H9 (cell line): ENCODE data around the gene GOLGA3. TPM values are rescaled to one million over a fixed set of nuclear protein-coding genes. Genes with fewer than 3 reads are reported as not detected.

ENCODE experiments used
- DNase-seq: peaks from one replicate; pipeline ENCODE4 v3.0.0-alpha.2; 2017
- H2AFZ ChIP-seq: one replicate; pipeline ENCODE4 v1.6.1; 2013; ENCODE audit warnings: mild to moderate bottlenecking, low read length, control low read depth, moderate library complexity
- H2AK5ac ChIP-seq: 2 replicates; pipeline ENCODE4 v1.6.1; 2013; ENCODE audit warnings: low read length, control low read depth, mixed read lengths; ENCODE audit not compliant: insufficient read length
- H2BK120ac ChIP-seq: one replicate; pipeline ENCODE4 v1.6.1; 2013; ENCODE audit warnings: low read depth, mild to moderate bottlenecking, low read length, control low read depth, inconsistent platforms; ENCODE audit not compliant: poor library complexity, severe bottlenecking
- H2BK12ac ChIP-seq: 2 replicates; pipeline ENCODE4 v1.6.1; 2013; ENCODE audit warnings: low read length, control low read depth, mixed read lengths, low read depth; ENCODE audit not compliant: insufficient read length
- H2BK15ac ChIP-seq: 2 replicates; pipeline ENCODE4 v1.6.1; 2013; ENCODE audit warnings: low read depth, low read length, control low read depth
- H2BK20ac ChIP-seq: one replicate; pipeline ENCODE4 v1.6.1; 2013; ENCODE audit warnings: low read depth, mild to moderate bottlenecking, low read length, control low read depth, inconsistent platforms; ENCODE audit not compliant: poor library complexity, severe bottlenecking
- H2BK5ac ChIP-seq: 2 replicates; pipeline ENCODE4 v1.6.1; 2013; ENCODE audit warnings: low read length, control low read depth, mixed read lengths; ENCODE audit not compliant: insufficient read length
- H3K14ac ChIP-seq: 2 replicates; pipeline ENCODE4 v1.6.1; 2013; ENCODE audit warnings: low read length, control low read depth; ENCODE audit not compliant: insufficient read depth
- H3K18ac ChIP-seq: 2 replicates; pipeline ENCODE4 v1.6.1; 2013; ENCODE audit warnings: low read depth, mild to moderate bottlenecking, mixed read lengths, low read length, control low read depth; ENCODE audit not compliant: insufficient read length
- H3K23ac ChIP-seq: 2 replicates; pipeline ENCODE4 v1.6.1; 2013; ENCODE audit warnings: low read length, control low read depth, mixed read lengths, low read depth; ENCODE audit not compliant: insufficient read length
- H3K23me2 ChIP-seq: 2 replicates; pipeline ENCODE4 v1.6.1; 2013; ENCODE audit warnings: low read depth, mild to moderate bottlenecking, mixed read lengths, low read length, control low read depth; ENCODE audit not compliant: insufficient read length, poor library complexity, severe bottlenecking
- H3K27ac ChIP-seq: 2 replicates; pipeline ENCODE4 v1.5.1; 2013; ENCODE audit warnings: low read length, control low read depth, mixed read lengths, low read depth; ENCODE audit not compliant: insufficient read length
- H3K27me3 ChIP-seq: 2 replicates; pipeline ENCODE4 v1.6.1; 2013; ENCODE audit warnings: low read length, control low read depth, inconsistent platforms; ENCODE audit not compliant: insufficient read depth
- H3K4ac ChIP-seq: 2 replicates; pipeline ENCODE4 v1.6.1; 2013; ENCODE audit warnings: low read depth, mild to moderate bottlenecking, control low read depth, inconsistent platforms, low read length, moderate library complexity
- H3K4me1 ChIP-seq: 2 replicates; pipeline ENCODE4 v1.6.1; 2013; ENCODE audit warnings: low read length, control low read depth, inconsistent platforms; ENCODE audit not compliant: insufficient read depth
- H3K4me2 ChIP-seq: 2 replicates; pipeline ENCODE4 v1.6.1; 2013; ENCODE audit warnings: low read length, control low read depth, mixed read lengths; ENCODE audit not compliant: insufficient read length, insufficient read depth
- H3K56ac ChIP-seq: 2 replicates; pipeline ENCODE4 v1.6.1; 2013; ENCODE audit warnings: low read depth, mild to moderate bottlenecking, mixed read lengths, low read length, control low read depth; ENCODE audit not compliant: insufficient read length
- H3K79me1 ChIP-seq: 2 replicates; pipeline ENCODE4 v1.6.1; 2013; ENCODE audit warnings: low read depth, mild to moderate bottlenecking, moderate library complexity, low read length, control low read depth, inconsistent platforms; ENCODE audit not compliant: insufficient read depth, poor library complexity, severe bottlenecking
- H3K79me2 ChIP-seq: 2 replicates; pipeline ENCODE4 v1.6.1; 2013; ENCODE audit warnings: low read length, control low read depth, inconsistent platforms; ENCODE audit not compliant: insufficient read depth
- H3K9ac ChIP-seq: 2 replicates; pipeline ENCODE4 v1.6.1; 2013; ENCODE audit warnings: low read length, control low read depth, mixed read lengths; ENCODE audit not compliant: insufficient read length; ENCODE audit errors: extremely low read depth
- H3K9me3 ChIP-seq: one replicate; pipeline ENCODE4 v1.6.1; 2013; ENCODE audit warnings: low read depth, low read length, inconsistent platforms; ENCODE audit not compliant: control insufficient read depth
- H3T11ph ChIP-seq: one replicate; pipeline ENCODE4 v1.6.1; 2013; ENCODE audit warnings: mild to moderate bottlenecking, low read length, control low read depth, inconsistent platforms
- H4K20me1 ChIP-seq: one replicate; pipeline ENCODE4 v1.6.1; 2013; ENCODE audit not compliant: control insufficient read depth, insufficient read length, insufficient read depth
- H4K5ac ChIP-seq: 2 replicates; pipeline ENCODE4 v1.6.1; 2013; ENCODE audit warnings: low read depth, mild to moderate bottlenecking, mixed read lengths, low read length, control low read depth; ENCODE audit not compliant: insufficient read length
- H4K8ac ChIP-seq: replicated peaks from 2 replicates; pipeline ENCODE4 v1.6.1; 2013; ENCODE audit warnings: low read length, control low read depth, mixed read lengths, low read depth; ENCODE audit not compliant: insufficient read length
- H4K91ac ChIP-seq: 2 replicates; pipeline ENCODE4 v1.6.1; 2013; ENCODE audit warnings: low read depth, mild to moderate bottlenecking, moderate library complexity, mixed read lengths, low read length, control low read depth; ENCODE audit not compliant: insufficient read length
- H3K27ac Mint-ChIP-seq, 3 experiments: 2 replicates in 2 of 3; 3 replicates in 1 of 3; pipeline ENCODE4 v1.8.0; 2020 to 2021; ENCODE audit warnings: mixed read lengths in 3 of 3, mild to moderate bottlenecking in 1 of 3, moderate library complexity in 1 of 3
- H3K27me3 Mint-ChIP-seq: 2 replicates; pipeline ENCODE4 v1.8.0; 2021; ENCODE audit warnings: low read depth, mild to moderate bottlenecking, moderate library complexity, mixed read lengths
- H3K36me3 Mint-ChIP-seq, 3 experiments: 2 replicates in 2 of 3; 3 replicates in 1 of 3; pipeline ENCODE4 v1.8.0; 2020 to 2021; ENCODE audit warnings: low read depth in 3 of 3, mixed read lengths in 3 of 3; ENCODE audit not compliant: insufficient read depth in 1 of 3
- H3K4me1 Mint-ChIP-seq, 2 experiments: 2 replicates each; pipeline ENCODE4 v1.8.0; 2020; ENCODE audit warnings: mixed read lengths in 2 of 2
- H3K4me3 Mint-ChIP-seq, 2 experiments: 2 replicates in 1 of 2; 3 replicates in 1 of 2; pipeline ENCODE4 v1.8.0; 2020 to 2021; ENCODE audit warnings: mild to moderate bottlenecking in 2 of 2, mixed read lengths in 2 of 2, moderate library complexity in 1 of 2
- H3K9me3 Mint-ChIP-seq, 2 experiments: 2 replicates in 1 of 2; 3 replicates in 1 of 2; pipeline ENCODE4 v1.8.0; 2020; ENCODE audit warnings: mild to moderate bottlenecking in 2 of 2, mixed read lengths in 2 of 2, moderate library complexity in 1 of 2
- WGBS: extraction: QIAGEN DNeasy Blood & Tissue Kit; methylation state at CpG from one replicate; pipeline ENCODE4 v1.1.7; 2013; ENCODE audit warnings: missing lambda C conversion rate, low lambda C conversion rate, mixed read lengths; ENCODE audit not compliant: insufficient read length; ENCODE audit errors: extremely low coverage; 5-methylcytosine and 5-hydroxymethylcytosine counted together
- total RNA-seq: library from RNA; stranded (reverse); gene quantifications from 2 replicates; pipeline ENCODE4 v1.2.1, GENCODE V29; 2021
- TF ChIP-seq, protein P1 (sequence below): fragments of 200-600 bp; sonication (generic); conservative IDR thresholded peaks from 3 replicates; pipeline ENCODE4 v1.8.0; 2021; ENCODE audit warnings: antibody characterized with exemption, mild to moderate bottlenecking

The GOLGA3 gene
- total RNA-seq, 1 experiment from 2014 or later: 40.1 TPM

GRCh38 chr12:132807295-132808092, 21.2 kb downstream of the GOLGA3 start:
- no peak overlapping the region for H2AFZ ChIP-seq
- no peaks in the 10 kb centered on the region for H3K4me1 Mint-ChIP-seq
- no peaks in the 10 kb centered on the region for H3K79me2 ChIP-seq

More at GRCh38 chr12:132807295-132808092, 21.2 kb downstream of the GOLGA3 start:
- Histone ChIP-seq H2BK120ac (no peak overlapping the region), H4K8ac (no peak overlapping the region), H2BK20ac (no peak overlapping the region), H3T11ph (no peak overlapping the region), H3K18ac (no peak overlapping the region), H3K4me2 (no peak overlapping the region), H4K5ac (no peak overlapping the region), H3K9me3 (no peaks in the 10 kb centered on the region), H2BK5ac (no peak overlapping the region), H3K27ac (no peak overlapping the region), H2BK12ac (no peak overlapping the region), H3K4ac (no peak overlapping the region), H3K4me1 (no peaks in the 10 kb centered on the region), H4K20me1 (no peaks in the 10 kb centered on the region), H3K56ac (no peak overlapping the region), H2AK5ac (no peak overlapping the region), H3K9ac (no peak overlapping the region), H3K23ac (no peak overlapping the region), H3K14ac (no peak overlapping the region), H3K27me3 (no peaks in the 10 kb centered on the region), H4K91ac (no peak overlapping the region), H2BK15ac (no peak overlapping the region), H3K79me1 (no peaks in the 10 kb centered on the region), H3K23me2 (no peaks in the 10 kb centered on the region)
- Mint-ChIP-seq H3K36me3 (peaks cover 64 to 85% (median 82%) of the 10 kb centered on the region in 3 experiments), H3K27ac (no peak overlapping the region), H3K27me3 (no peaks in the 10 kb centered on the region; the same call in 1 of the 2 replicates), H3K9me3 (peaks cover 14 to 18% of the 10 kb centered on the region in 2 experiments), H3K4me3 (no peak overlapping the region)
- peak; percentile 67 for DNase-seq
- TF ChIP-seq, protein P1, sequence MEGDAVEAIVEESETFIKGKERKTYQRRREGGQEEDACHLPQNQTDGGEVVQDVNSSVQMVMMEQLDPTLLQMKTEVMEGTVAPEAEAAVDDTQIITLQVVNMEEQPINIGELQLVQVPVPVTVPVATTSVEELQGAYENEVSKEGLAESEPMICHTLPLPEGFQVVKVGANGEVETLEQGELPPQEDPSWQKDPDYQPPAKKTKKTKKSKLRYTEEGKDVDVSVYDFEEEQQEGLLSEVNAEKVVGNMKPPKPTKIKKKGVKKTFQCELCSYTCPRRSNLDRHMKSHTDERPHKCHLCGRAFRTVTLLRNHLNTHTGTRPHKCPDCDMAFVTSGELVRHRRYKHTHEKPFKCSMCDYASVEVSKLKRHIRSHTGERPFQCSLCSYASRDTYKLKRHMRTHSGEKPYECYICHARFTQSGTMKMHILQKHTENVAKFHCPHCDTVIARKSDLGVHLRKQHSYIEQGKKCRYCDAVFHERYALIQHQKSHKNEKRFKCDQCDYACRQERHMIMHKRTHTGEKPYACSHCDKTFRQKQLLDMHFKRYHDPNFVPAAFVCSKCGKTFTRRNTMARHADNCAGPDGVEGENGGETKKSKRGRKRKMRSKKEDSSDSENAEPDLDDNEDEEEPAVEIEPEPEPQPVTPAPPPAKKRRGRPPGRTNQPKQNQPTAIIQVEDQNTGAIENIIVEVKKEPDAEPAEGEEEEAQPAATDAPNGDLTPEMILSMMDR: no peak
- no CpG with 5 or more reads among the region's 25 CpGs for WGBS
